ENCODE data around the gene FAM13C. TPM values are rescaled to one million over a fixed set of nuclear protein-coding genes. Genes with fewer than 3 reads are reported as not detected.

Gene FAM13C
- total and polyA plus RNA-seq, 2 of the 4 experiments (the other 2 are of a cell fraction) = 1.6 to 2.9 TPM

GRCh38 chr10:59382831-59383295, 20.5 kb upstream of the FAM13C start:
- H3K14ac ChIP-seq (replicated peaks; ENCODE audit: low read depth, low read length) = no peak overlapping the region
- no peak overlapping the region for H3K4me3 ChIP-seq (ENCODE audit: insufficient read depth, low read depth, low read length)
- POLR2A ChIA-PET (ENCODE audit: unreplicated experiment) = no interaction called here
- peak; percentile 93 for DNase-seq
- H3K9me1 ChIP-seq (ENCODE audit: insufficient read depth, low read length) = no peaks in the 10 kb centered on the region
- no peaks in the 10 kb centered on the region for H3K27me3 ChIP-seq (ENCODE audit: control insufficient read depth, insufficient read depth, low read length)
- dilution Hi-C loops (cut with HindIII; ENCODE audit: low sequenced_read_pairs, unreplicated experiment) = no loop called here
- H2AFZ ChIP-seq (replicated peaks; ENCODE audit: low read length, poor library complexity) = no peak overlapping the region
- no peak overlapping the region for H3K4ac ChIP-seq (ENCODE audit: low read depth, low read length)
- peak overlapping the region; percentile 11; the same call in 1 of the 2 replicates for H3K4me2 ChIP-seq (ENCODE audit: low read depth, low read length)
- H3K9me3 ChIP-seq (ENCODE audit: control insufficient read depth, insufficient read depth, low read length) = peaks cover 7% of the 10 kb centered on the region
- H3K4me1 ChIP-seq (ENCODE audit: control insufficient read depth, insufficient read depth, low read length) = peaks cover 8% of the 10 kb centered on the region
- H2AK9ac ChIP-seq (replicated peaks; ENCODE audit: low read depth, low read length, poor library complexity) = no peak overlapping the region
- in situ Hi-C loops (cut with MboI; ENCODE audit: low sequenced_read_pairs) = no loop called here
- H3K18ac ChIP-seq (ENCODE audit: low read depth, low read length) = peak overlapping the region; percentile 37; the same call in 1 of the 2 replicates
- TF ChIP-seq SMC3 (IDR thresholded peaks at IDR 0.05; ENCODE audit: low read depth, low read length) (no peak), CEBPB (IDR thresholded peaks at IDR 0.05; ENCODE audit: low read depth, low read length) (0 out of 2 replicates have a peak, but pooled peaks have one; percentile 10), POLR2A (IDR thresholded peaks at IDR 0.05; ENCODE audit: low read depth, low read length) (no peak)
- no peak overlapping the region for H2AK5ac ChIP-seq (ENCODE audit: low read depth, low read length)
- H4K91ac ChIP-seq (ENCODE audit: insufficient read depth, low read depth, low read length) = no peak overlapping the region
- H2BK15ac ChIP-seq (ENCODE audit: low read depth, low read length) = no peak overlapping the region
- WGBS, 2 experiments (ENCODE audit: extremely low coverage in 2 of 2, insufficient read length in 1 of 2) = no CpG with 5 or more reads among the region's 3 CpGs
- no peaks in the 10 kb centered on the region for H4K20me1 ChIP-seq (ENCODE audit: insufficient read depth, low read length)
- peak overlapping the region; percentile 94 for H2BK5ac ChIP-seq (ENCODE audit: low read depth, low read length, poor library complexity, severe bottlenecking)
- no peak overlapping the region for H2BK20ac ChIP-seq (ENCODE audit: low read depth, low read length)
- H3K27ac ChIP-seq (ENCODE audit: insufficient read depth, low read length) = no peak overlapping the region
- H3K56ac ChIP-seq (ENCODE audit: extremely low read depth, insufficient read depth, low read length) = no peak overlapping the region
- no peak overlapping the region for H4K5ac ChIP-seq (ENCODE audit: low read depth, low read length)
- H4K8ac ChIP-seq (ENCODE audit: low read depth in 2 of 2, low read length in 2 of 2) = no peak overlapping the region
- no peak overlapping the region for H3K9ac ChIP-seq (ENCODE audit: low read depth, low read length)
- no peak overlapping the region for H2BK120ac ChIP-seq (ENCODE audit: low read depth, low read length)
- CTCF ChIA-PET = interaction anchor here (1.1 kb wide), 1 partner anchor 10 kb away, joined by 3 read pairs; no protein-coding TSS in a partner anchor
- H3K36me3 ChIP-seq (ENCODE audit: control insufficient read depth, insufficient read depth, low read length) = no peaks in the 10 kb centered on the region
- peak; percentile 79 for ATAC-seq (ENCODE audit: low read depth)
- intact Hi-C loops (cut with micrococcal nuclease) = no loop called here
- no peaks in the 10 kb centered on the region for H3K79me1 ChIP-seq (ENCODE audit: low read depth in 1 of 2, low read length in 2 of 2)
- no peak overlapping the region for H3K23ac ChIP-seq (ENCODE audit: low read depth, low read length)
- BruUV-seq (replicated peaks) = no TSS peak
